Esophagus muscularis mucosa (tissue), 4 donors: ENCODE measurements around the gene PLB1. TPM values are rescaled to one million over a fixed set of nuclear protein-coding genes. Genes with fewer than 3 reads are reported as not detected.

ENCODE experiments used
- DNase-seq: peaks from one replicate; pipeline ENCODE4 v3.0.0-alpha.2; 2017; ENCODE audit errors: extremely low spot score
- H3K27ac ChIP-seq, 4 donors: fragments of 200-600 bp; sonication (generic); replicated peaks in 1 of 4; 1 replicate in 3 of 4; 2 replicates in 1 of 4; pipeline ENCODE4 v1.5.1; 2016 to 2019; ENCODE audit warnings: mild to moderate bottlenecking in 1 of 4
- H3K27me3 ChIP-seq, 4 donors: fragments of 200-600 bp; sonication (generic); one replicate each; pipeline versions ENCODE4 v1.5.1 to v1.6.0; 2016 to 2019
- H3K36me3 ChIP-seq, 4 donors: fragments of 200-600 bp; sonication (generic); one replicate each; pipeline ENCODE4 v1.5.1; 2016 to 2019
- H3K4me1 ChIP-seq, 4 donors: fragments of 200-600 bp; sonication (generic); one replicate each; pipeline ENCODE4 v1.5.1; 2016 to 2019
- H3K4me3 ChIP-seq, 4 donors: fragments of 200-600 bp; sonication (generic); 1 replicate in 2 of 4; 2 replicates in 2 of 4; pipeline ENCODE4 v1.5.1; 2016 to 2019; ENCODE audit warnings: mild to moderate bottlenecking in 4 of 4, moderate library complexity in 1 of 4
- H3K9me3 ChIP-seq, 4 donors: fragments of 200-600 bp; sonication (generic); 1 replicate in 3 of 4; 2 replicates in 1 of 4; pipeline ENCODE4 v1.5.1; 2016 to 2019
- EP300 ChIP-seq: sonication (generic); formaldehyde crosslinking; IDR thresholded peaks from one replicate; pipeline ENCODE4 v1.6.1; 2017; ENCODE audit warnings: antibody characterized with exemption
- POLR2A ChIP-seq: fragments of 450-650 bp; IDR thresholded peaks from one replicate; pipeline ENCODE4 v1.6.1; 2017; ENCODE audit warnings: antibody characterized with exemption, moderate library complexity, mild to moderate bottlenecking, low read depth
- POLR2AphosphoS5 ChIP-seq, 2 donors: sonication (generic); formaldehyde crosslinking; IDR thresholded peaks; one replicate each; pipeline ENCODE4 v1.6.1; 2017; ENCODE audit warnings: antibody characterized with exemption in 2 of 2
- WGBS: methylation state at CpG from one replicate; pipeline ENCODE4 v1.1.5; 2018; 5-methylcytosine and 5-hydroxymethylcytosine counted together
- intact Hi-C: fragments of 100-400 bp; cut with DNase I; formaldehyde crosslinking; loops from one replicate; pipeline ENCODE4 v1.15.1; 2023
- total RNA-seq, 4 donors: library from RNA; depleted of rRNA; stranded (reverse); fragments of >200 nt; gene quantifications; one replicate each; pipeline versions ENCODE4 v1.1.0 to v1.2.1, GENCODE V29; 2016
- TF ChIP-seq, protein P1 (sequence below), 3 experiments: fragments of 200-600 bp in 2 of 3; fragments of 450-650 bp in 1 of 3; sonication (generic) in 2 of 3; IDR thresholded peaks; one replicate each; pipeline ENCODE4 v1.5.1; 2017 to 2019; ENCODE audit warnings: antibody characterized with exemption in 3 of 3, mild to moderate bottlenecking in 2 of 3, moderate library complexity in 1 of 3

PLB1 gene
- total RNA-seq, 4 donors from 2014 or later, result 2.5 to 11.1 (median 7.7) TPM

DNA sequence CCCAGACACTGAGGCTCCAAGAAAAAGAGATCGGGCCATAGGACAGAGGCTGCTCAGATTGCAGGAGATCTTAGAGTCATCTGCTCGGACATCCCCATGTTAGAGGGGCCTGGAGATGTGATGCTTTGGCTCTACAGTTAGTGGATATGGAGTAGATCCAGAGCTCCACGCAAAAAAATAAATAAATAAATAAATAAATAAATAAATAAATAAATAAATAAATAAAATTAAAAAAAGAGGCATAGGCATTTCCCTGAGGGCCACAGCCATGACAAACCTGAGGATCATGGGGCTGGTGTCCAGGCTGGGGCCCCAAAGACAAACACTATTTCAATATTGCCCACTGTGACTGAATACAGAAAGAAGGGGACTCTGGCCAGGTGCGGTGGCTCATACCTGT is 85.5 kb downstream of the PLB1 start:
- H3K27ac ChIP-seq, result no peak overlapping the region
- 97% methylated on average over 4 of the region's 4 CpGs for WGBS
- no peak overlapping the region for H3K4me3 ChIP-seq
- H3K4me1 ChIP-seq, result peaks cover 15 to 18% (median 17%) of the 10 kb centered on the region in 4 donors
- TF ChIP-seq POLR2AphosphoS5 (IDR thresholded peaks at IDR 0.05) (no peak), POLR2A (no peak), EP300 (no peak)
- TF ChIP-seq, protein P1, sequence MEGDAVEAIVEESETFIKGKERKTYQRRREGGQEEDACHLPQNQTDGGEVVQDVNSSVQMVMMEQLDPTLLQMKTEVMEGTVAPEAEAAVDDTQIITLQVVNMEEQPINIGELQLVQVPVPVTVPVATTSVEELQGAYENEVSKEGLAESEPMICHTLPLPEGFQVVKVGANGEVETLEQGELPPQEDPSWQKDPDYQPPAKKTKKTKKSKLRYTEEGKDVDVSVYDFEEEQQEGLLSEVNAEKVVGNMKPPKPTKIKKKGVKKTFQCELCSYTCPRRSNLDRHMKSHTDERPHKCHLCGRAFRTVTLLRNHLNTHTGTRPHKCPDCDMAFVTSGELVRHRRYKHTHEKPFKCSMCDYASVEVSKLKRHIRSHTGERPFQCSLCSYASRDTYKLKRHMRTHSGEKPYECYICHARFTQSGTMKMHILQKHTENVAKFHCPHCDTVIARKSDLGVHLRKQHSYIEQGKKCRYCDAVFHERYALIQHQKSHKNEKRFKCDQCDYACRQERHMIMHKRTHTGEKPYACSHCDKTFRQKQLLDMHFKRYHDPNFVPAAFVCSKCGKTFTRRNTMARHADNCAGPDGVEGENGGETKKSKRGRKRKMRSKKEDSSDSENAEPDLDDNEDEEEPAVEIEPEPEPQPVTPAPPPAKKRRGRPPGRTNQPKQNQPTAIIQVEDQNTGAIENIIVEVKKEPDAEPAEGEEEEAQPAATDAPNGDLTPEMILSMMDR (IDR thresholded peaks at IDR 0.05), result no peak
- H3K9me3 ChIP-seq, result no peaks in the 10 kb centered on the region
- H3K27me3 ChIP-seq, result no peaks in the 10 kb centered on the region
- intact Hi-C loops, result no loop called here
- no peaks in the 10 kb centered on the region for H3K36me3 ChIP-seq
- no peak for DNase-seq

- intact Hi-C loops, result no loop called here
- Histone ChIP-seq H3K27ac (no peak overlapping the region), H3K4me3 (no peak overlapping the region), H3K36me3 (no peaks in the 10 kb centered on the region), H3K4me1 (peaks cover 15 to 18% (median 17%) of the 10 kb centered on the region in 4 donors), H3K9me3 (no peaks in the 10 kb centered on the region), H3K27me3 (no peaks in the 10 kb centered on the region)
- WGBS, result 98% methylated on average over 6 of the region's 6 CpGs
- no peak for DNase-seq
- TF ChIP-seq, protein P1 (IDR thresholded peaks at IDR 0.05), result no peak
- TF ChIP-seq EP300 (no peak), POLR2A (no peak), POLR2AphosphoS5 (IDR thresholded peaks at IDR 0.05) (no peak)
These were observed 86.3 kb downstream of the PLB1 start for GRCh38 chr2:28582152-28582551.

- TF ChIP-seq POLR2A (no peak), EP300 (no peak), POLR2AphosphoS5 (IDR thresholded peaks at IDR 0.05) (no peak)
- TF ChIP-seq, protein P1 (IDR thresholded peaks at IDR 0.05), result no peak
- DNase-seq, result no peak
- 94% methylated on average over 5 of the region's 5 CpGs for WGBS
- intact Hi-C loops, result no loop called here
- Histone ChIP-seq H3K4me3 (no peak overlapping the region), H3K27ac (no peak overlapping the region), H3K9me3 (no peaks in the 10 kb centered on the region), H3K4me1 (peaks cover 17 to 20% (median 20%) of the 10 kb centered on the region in 4 donors), H3K27me3 (no peaks in the 10 kb centered on the region), H3K36me3 (no peaks in the 10 kb centered on the region)
These were observed 86.7 kb downstream of the PLB1 start for GRCh38 chr2:28582595-28582994.

GRCh38 chr2:28583899-28584553 is 88.2 kb downstream of the PLB1 start:
- Histone ChIP-seq H3K9me3 (no peaks in the 10 kb centered on the region), H3K4me3 (no peak overlapping the region), H3K27ac (peak overlapping the region; percentile 57 to 73 (median 68)), H3K27me3 (no peaks in the 10 kb centered on the region), H3K4me1 (peaks cover 26 to 30% (median 28%) of the 10 kb centered on the region in 4 donors), H3K36me3 (no peaks in the 10 kb centered on the region)
- WGBS, result 42% methylated on average over 8 of the region's 10 CpGs
- peak; percentile 95 for DNase-seq
- no peak for TF ChIP-seq EP300
- peak; percentile 64 to 72 for TF ChIP-seq POLR2AphosphoS5 (IDR thresholded peaks at IDR 0.05)
- intact Hi-C loops, result no loop called here

DNA sequence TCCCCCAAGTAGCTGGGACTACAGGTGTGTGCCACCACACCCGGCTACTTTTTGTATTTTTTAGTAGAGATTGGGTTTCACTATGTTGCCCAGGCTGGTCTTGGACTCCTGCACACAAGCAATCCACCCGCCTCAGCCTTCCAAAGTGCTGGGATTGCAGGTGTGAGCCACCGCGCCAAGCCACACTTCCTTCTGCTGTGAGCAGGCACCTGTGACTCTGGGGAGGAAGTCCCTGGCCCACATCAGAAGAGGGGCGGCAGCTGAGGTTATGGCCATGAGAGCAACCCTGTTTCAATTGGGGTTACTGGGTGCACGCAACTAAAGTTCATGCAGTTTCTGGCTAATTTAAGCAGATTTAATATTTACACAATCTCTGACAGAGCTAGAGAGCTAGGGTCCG is 91.0 kb downstream of the PLB1 start:
- H3K27me3 ChIP-seq, result no peaks in the 10 kb centered on the region
- TF ChIP-seq POLR2A, result no peak
- no peak for TF ChIP-seq EP300
- TF ChIP-seq POLR2AphosphoS5 (IDR thresholded peaks at IDR 0.05), result no peak
- DNase-seq, result no peak
- H3K27ac ChIP-seq, result no peak overlapping the region
- no peak overlapping the region for H3K4me3 ChIP-seq
- H3K4me1 ChIP-seq, result peaks cover 26 to 30% (median 28%) of the 10 kb centered on the region in 4 donors
- 80% methylated on average over 7 of the region's 7 CpGs for WGBS
- intact Hi-C loops, result no loop called here
- no peaks in the 10 kb centered on the region for H3K36me3 ChIP-seq
- no peaks in the 10 kb centered on the region for H3K9me3 ChIP-seq
